GM12874 (cell line): ENCODE data around the gene LARGE2.

ENCODE experiments used
- CTCF ChIP-seq: IDR thresholded peaks from 2 replicates; pipeline ENCODE4 v1.5.1; 2011; ENCODE audit warnings: low read depth, mild to moderate bottlenecking, control low read depth, low read length, moderate library complexity; ENCODE audit not compliant: insufficient read depth

Gene LARGE2

GRCh38 chr11:45899448-45900174 is 22.8 kb upstream of the LARGE2 start:
- no peak for TF ChIP-seq CTCF

- TF ChIP-seq CTCF = no peak
These were observed 21.4 kb upstream of the LARGE2 start for GRCh38 chr11:45900916-45901617.

GRCh38 chr11:45901626-45902025 is 20.8 kb upstream of the LARGE2 start:
- no peak for TF ChIP-seq CTCF

- TF ChIP-seq CTCF = no peak
These were observed 19.7 kb upstream of the LARGE2 start for GRCh38 chr11:45902452-45903380.

- no peak for TF ChIP-seq CTCF
These were observed 18.0 kb upstream of the LARGE2 start for GRCh38 chr11:45904309-45904915.

- no peak for TF ChIP-seq CTCF
These were observed 17.4 kb upstream of the LARGE2 start for GRCh38 chr11:45905095-45905494.
